ENCODE results near the gene TRAF3.

DNA sequence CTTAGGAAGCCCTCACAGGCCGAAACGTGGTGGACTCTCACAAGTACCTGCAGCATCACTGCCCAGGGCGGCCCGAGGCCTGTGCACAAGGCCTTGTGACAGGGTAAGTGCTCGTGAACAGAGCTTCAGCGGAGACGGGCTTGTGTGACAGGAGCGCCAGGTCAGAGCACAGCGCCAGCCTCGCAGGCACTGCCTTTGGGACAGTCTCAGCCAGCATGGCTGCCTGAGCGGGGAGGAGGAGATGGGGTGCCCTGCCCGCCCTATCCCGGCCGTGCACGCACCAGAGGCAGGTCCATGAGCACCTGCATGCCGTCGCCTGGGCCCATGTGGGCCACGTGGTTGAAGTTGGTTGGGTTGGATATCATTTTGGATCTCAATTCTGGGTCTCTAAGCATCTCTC lies 162.1 kb downstream of the TRAF3 start:
- TF ChIP-seq, protein P1, sequence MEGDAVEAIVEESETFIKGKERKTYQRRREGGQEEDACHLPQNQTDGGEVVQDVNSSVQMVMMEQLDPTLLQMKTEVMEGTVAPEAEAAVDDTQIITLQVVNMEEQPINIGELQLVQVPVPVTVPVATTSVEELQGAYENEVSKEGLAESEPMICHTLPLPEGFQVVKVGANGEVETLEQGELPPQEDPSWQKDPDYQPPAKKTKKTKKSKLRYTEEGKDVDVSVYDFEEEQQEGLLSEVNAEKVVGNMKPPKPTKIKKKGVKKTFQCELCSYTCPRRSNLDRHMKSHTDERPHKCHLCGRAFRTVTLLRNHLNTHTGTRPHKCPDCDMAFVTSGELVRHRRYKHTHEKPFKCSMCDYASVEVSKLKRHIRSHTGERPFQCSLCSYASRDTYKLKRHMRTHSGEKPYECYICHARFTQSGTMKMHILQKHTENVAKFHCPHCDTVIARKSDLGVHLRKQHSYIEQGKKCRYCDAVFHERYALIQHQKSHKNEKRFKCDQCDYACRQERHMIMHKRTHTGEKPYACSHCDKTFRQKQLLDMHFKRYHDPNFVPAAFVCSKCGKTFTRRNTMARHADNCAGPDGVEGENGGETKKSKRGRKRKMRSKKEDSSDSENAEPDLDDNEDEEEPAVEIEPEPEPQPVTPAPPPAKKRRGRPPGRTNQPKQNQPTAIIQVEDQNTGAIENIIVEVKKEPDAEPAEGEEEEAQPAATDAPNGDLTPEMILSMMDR (IDR thresholded peaks at IDR 0.05) = no peak
- no peak for TF ChIP-seq POLR2A (IDR thresholded peaks at IDR 0.05)
